Esophagus mucosa (tissue), 1 donor: ENCODE measurements around the gene ATF6B. TPM values are rescaled to one million over a fixed set of nuclear protein-coding genes. Genes with fewer than 3 reads are reported as not detected.

ENCODE experiments used
- ATAC-seq: fragments of 200-7000 bp; cut with Tn5 transposase; one replicate; pipeline ENCODE4 v1.9.1; 2020
- total RNA-seq: library from RNA; stranded (reverse); gene quantifications from one replicate; pipeline ENCODE4 v1.2.4, GENCODE V29; 2023
- donor health status: DM: yes; HTN: yes; CAD: no.

Gene ATF6B
- total RNA-seq, 1 donor from 2014 or later = 76.0 TPM

DNA sequence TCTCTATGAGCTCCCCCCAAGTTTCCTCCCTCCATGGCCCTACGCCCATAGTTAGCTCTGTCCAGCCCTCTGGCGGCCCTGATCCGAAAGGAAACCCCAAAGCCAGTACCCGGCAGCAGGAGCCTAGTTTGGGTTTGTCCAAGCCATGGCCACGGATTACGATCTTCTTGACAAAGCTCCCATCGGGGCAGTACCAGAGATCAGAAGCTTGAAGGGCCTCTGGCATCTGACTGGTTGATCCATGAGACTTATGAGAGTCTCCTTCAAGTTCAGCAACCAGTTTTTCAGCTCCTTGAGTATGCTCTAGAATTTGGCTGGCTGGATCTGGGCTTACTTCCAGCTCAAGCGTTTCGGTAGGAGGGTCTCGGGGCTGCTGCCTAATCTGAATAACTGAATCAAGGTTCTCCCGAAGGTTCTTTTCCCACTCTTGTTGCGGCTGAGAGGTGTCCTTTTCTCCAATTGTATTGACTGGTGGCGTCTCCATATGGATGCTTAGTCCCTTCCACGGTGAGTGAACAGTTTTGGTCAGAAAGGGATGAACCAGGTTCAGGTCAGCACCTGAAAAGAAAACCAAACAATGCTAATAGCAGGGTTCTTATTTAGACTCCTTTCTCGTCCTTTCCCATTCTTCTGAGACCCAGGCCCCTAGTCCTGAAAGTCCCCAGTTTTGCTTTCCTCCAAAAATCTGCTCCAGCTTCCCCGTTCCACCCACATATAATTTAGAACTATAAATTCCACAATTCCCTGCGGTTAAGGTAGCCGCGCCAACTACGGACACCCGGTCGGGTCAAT, 1.4 kb upstream of the ATF6B start:
- peak; percentile 7 for ATAC-seq

DNA sequence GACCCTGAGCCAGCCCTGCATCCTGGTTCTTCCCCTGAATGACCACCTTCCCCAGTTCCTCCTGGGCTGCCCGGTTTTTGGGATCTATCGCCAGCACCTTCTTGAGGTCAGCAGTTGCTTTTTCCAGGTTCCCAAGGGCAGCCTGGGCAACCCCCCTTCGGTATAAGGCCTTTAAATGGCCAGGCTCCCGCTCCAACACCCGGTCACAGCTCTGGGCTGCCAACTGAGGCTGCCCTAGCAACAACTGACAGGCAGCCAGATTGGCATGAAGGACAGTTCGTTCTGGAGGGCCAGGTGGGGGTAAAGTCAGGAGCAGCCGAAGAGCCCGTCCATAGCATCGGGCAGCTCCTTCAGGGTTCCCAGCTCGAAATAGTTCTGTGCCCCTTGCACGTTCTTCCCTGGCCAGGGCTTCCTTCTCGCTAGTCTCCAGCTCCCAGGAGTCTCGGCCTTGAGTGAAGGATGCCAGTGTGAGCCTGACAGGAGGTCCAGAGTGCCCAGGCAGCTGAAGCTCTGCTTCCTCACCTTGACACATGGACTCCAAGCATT, 778 bp upstream of the ATF6B start:
- no peak for ATAC-seq

DNA sequence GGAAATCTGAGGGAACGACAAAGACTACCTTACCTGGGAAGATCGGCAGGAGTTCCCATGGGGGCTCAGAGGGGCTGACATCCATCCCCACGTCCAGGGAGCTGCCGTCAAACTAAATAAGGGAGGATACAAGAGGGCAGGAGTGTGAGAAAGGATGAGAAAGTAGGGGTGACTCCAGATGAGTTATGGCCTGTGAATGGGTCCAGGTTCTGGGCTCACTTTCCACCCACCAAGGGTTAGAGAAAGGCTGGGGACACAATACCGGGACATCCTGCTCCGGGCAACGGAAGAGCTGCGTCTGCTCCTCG, 683 bp downstream of the ATF6B start:
- no peak for ATAC-seq

DNA sequence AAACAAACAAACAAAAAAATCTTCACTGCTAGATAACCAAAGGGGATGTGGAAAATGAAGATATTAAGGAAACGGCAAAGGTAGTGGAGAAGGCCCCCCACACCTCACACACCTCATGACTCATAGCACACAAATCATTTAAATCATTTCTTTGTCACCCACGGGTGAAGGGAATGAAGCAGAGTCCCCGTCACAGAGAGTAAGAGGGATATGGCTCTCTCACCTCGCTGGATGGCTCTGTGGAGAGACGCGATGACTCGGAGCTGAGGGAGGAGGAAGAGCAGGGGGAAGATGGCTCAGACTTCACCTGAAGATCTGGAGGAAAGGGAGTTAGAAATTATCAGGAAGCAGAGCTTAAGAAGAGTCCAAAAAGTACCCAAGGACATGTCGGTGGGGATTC, 1.2 kb downstream of the ATF6B start:
- ATAC-seq = no peak

- no peak for ATAC-seq
Observed at GRCh38 chr6:32123681-32124080, 4.4 kb downstream of the ATF6B start.

- no peak for ATAC-seq
Observed at GRCh38 chr6:32120573-32121059, 7.4 kb downstream of the ATF6B start.

DNA sequence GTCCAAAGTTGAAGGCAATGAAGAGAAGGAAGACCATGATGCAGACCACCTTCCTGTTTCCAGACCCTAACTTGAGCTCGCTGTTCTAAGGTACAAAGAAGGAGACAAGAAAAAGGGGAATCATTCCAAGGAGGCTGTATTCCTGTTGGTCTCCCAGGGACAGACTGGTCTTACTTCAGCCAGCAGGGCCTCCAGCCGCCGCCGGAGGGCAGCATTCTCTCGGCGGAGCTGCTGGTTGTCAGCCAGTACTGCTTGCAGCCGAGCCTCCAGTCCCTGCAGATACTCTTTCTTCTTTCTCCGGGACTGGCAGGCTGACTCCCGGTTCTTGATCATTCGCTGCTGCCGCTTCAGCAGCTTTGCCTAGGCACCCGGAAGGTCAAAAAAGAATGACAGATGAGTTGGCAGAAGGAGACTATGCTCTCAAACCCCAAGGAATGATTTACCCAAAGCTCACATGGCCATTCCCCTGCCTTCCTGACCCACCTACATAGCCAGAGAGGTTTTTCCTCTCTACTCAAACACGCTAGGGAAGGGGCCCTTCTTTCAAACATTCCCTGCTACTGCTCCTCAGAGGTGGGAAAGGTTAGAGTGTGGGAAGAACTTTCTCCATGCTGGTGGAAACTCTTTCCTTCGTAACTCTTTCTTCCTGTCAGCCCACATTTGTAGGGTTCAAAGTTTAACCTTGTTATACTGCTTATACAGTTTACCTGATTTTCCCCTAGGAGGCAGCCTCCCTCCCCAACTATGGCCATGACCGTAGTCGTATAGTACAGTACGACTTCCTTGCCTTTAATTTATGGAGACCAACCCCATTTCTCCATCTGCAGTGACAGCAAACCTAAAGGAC, 9.0 kb downstream of the ATF6B start:
- peak; percentile 82 for ATAC-seq

GRCh38 chr6:32117461-32117860, 10.6 kb downstream of the ATF6B start:
- ATAC-seq = no peak

- ATAC-seq = no peak
Observed at GRCh38 chr6:32116674-32117073, 11.4 kb downstream of the ATF6B start.

DNA sequence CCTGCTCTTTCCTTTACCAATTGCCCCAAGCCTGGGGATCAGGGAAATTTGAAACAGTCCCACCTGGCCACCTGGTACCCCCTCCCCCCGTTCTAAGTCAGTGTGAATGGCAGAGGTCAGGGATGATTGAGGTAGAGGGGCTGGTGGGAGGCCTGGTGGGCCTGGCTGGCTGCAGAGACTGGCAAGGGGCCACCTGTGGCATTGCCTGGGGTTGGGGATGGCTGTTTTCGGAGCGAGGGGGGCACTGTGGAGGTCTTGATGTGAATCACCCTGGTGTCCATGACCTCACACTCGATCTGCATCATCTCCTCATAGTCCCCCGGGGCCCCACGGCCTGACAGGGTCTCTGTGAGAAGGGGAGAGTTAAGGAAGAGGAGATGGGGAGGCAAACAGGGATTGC, 12.4 kb downstream of the ATF6B start:
- ATAC-seq = no peak

- no peak for ATAC-seq
Observed at GRCh38 chr6:32114796-32115195, 13.2 kb downstream of the ATF6B start.

DNA sequence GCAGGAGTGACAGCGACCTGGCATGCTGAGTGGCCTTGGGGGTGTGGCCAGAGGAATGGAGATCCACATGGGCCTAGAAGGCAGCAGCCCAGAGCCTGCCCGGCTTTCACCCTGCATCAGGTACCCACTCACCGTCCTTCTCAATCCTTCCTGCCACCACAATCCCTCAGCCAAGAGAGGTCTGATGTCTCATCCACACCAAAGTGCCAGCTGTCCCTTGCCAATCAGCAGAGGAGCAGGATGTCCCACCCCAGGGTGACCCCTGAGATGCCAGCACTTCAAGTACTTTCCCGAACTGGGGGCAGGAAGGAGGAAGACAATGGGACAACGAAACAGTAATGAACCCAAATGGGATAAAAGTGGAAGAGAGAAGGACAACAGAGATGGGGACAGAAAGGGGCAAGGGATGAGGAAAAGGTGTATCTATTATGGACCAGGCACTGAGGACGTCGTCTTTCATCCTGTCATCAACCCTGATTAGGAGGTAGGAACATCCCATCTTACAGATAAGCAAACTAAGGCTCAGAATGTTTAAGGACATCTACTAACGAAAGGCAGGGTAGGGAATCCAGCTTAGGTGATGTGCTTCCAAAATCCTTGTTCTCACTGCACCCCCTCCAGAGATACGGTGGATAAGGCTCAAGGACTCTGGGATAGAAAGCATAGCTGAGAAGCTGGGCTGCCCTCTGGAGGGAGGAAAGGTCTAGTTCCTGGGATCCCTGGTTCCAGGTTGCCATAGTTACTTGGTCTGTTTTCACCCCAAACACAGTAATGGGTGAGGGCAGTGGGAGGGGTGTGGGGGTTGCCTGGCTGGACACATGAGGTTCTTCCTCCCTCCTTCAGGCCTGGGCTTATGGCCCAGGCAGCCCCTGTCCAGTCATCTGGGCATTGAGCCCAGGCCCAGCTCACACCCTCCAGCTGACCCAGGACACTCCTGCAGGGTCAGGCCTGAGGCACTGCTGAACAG, 14.4 kb downstream of the ATF6B start:
- peak; percentile 21 for ATAC-seq

DNA sequence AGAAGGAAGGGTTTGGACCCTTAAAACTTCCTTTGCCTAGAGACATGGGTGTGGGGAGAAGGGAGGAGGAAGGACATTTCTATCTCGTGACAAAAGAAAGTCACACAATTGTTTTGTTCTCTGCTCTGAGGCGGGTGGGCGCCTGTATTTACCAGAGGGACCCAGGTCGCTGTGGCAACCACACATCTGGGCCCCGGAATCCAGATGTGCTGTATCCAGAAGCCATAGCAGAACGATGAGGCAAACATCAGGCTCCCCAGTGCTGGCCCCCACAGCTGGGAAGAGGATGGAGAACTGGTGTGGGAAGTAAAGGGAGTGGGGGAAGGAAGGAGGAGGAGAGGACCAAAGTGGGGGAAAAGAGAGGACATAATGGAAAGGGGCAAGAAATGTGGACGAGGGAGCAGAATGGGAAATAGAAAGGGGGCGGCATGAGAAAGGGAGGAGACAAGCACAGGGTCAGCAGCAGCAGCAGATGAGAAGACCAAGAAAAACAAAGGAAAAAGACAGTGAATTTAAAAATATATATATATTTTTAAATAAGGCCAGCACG, 15.5 kb downstream of the ATF6B start:
- ATAC-seq = no peak

DNA sequence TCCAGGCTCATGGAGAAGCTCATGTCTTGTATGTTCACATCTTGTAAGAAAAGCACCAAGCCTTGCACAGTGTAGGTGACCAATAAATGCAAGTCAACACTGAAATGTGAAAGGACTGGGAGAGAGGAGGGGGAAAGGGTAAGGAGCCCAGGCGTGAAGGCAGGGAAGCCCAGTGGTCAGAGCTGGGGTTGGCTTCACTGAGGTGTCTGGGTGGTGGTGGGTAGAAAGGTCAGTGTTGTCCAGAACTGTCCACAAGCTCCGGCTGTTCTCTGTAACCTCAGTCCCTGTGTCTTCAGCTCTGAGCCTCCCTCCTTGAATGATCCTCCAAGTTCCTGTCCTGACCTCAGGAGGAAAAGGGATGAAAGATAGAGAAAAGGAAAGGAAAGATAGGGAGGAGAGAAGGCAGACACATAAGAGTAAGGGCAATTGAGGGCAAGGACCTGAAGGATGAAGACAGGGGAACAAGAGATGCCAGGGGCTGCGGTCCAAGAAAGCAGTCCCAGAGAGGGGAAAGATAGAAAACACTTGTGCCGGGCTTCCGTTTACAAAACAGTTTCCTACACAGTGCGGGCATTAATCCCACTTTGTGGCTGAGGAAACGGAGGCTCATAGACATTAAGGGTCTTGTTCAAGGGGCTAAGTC, 16.5 kb downstream of the ATF6B start:
- ATAC-seq = no peak

- ATAC-seq = peak; percentile 15
Observed at GRCh38 chr6:32110632-32111031, 17.4 kb downstream of the ATF6B start.

- peak; percentile 3 for ATAC-seq
Observed at GRCh38 chr6:32109765-32110160, 18.3 kb downstream of the ATF6B start.

DNA sequence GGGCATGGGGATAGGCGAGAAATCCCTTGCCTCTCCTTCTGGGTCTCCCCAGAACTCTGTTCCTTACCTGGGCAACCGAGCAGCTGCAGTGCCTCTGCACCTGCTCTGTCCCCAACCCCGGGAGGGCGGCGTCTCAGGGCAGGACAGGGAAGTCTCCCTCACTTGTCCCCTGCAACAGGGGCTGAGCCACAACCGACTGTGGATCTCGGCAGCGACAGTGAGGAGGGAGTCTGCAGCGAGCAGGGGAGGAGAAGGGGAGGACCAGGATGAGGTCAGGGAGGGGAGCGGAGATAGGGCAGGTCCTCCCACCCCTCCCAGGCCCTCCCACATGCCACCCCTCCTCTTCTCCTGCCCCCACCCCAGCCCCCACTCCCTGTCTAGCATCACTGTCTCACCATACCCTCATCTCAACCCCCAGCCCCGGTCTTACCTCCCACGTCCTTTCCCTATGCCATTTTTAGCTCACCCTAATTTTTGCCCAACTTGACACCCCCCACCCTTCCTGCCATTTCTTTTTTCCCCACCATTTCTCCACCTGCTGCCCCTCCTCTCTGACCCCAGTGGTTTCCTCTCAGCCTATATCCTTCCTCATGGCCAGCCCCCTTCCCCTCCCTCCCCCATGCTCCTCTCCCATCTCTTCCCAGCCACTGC, 18.8 kb downstream of the ATF6B start, which contains the start of gene TNXB:
TSS of gene TNXB (minus strand) at position 225 of the 651 bp plus-strand sequence. CDS start 11,140 bp downstream, outside the sequence.
- ATAC-seq = peak; percentile 7

- ATAC-seq = peak; percentile 14
Observed at GRCh38 chr6:32108727-32109113, 19.3 kb downstream of the ATF6B start.

DNA sequence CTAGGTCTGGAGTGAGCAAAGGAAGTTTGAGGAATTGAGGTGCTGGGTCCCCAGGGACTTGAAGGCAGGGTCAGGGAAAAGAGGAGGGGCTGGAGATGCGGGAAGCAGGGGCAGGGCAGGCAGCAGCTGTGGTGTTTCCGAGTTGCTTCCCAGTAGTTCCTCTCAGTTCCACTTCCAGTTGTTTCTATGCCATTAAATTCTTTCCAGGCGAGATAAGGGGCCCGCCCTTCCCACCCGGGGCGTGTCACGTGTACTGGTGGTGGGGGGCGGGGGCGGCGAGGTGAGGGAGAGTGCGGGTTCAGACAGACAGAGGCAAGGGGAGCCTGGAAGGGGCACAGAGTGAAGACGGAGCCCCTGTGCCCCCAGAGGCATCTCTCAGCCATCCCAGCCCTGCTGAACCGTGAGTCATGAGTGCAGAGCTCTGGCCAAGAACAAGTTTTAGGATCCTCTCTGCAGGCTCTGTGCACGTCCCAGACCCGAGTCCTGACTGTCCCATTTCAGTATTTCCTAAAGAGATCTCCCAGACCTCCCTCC, 19.9 kb downstream of the ATF6B start:
- peak; percentile 45 for ATAC-seq

DNA sequence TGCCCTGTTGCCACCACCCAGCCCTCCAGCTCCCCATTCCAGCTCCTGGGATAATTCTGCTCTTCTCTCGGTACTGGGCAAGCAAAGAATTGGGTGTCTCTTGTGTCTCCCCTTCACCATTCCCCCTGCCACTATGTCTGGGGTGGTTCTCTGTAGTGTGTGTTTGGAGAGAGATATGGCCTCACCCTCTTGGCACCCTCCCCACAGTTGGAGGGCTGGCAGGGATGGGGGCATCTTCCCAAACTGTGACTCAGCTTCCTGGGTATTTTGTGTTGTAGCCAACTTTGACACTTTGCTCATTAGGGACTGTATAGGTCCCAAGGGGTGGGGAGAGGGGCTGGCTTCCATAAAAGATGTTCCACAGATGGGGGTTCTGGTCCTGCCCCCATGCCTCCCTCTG, 20.6 kb downstream of the ATF6B start:
- ATAC-seq = no peak

DNA sequence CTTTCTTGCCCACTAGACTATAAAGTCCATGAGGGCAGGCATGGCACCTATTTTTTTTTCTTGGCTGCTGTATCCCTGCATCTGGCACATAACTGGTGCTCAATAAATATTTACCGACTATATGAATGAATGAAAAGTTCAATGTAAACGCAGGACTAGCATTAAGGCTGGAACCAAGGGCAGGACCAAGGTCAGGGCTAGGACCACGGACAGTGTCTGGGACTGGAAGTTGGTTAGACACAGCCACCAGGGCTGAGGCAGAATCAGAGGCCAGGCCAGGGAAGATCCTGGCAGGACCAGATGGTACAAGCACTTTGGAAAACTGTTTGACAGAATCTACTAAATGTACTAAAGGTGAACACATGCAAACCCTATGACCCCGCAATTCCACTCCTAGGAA, 22.6 kb downstream of the ATF6B start:
- no peak for ATAC-seq
